ENCODE measurements around the gene XKR7. TPM values are rescaled to one million over a fixed set of nuclear protein-coding genes. Genes with fewer than 3 reads are reported as not detected.

Gene XKR7
- total RNA-seq, 4 donors from 2014 or later, result under 0.01 TPM; not detected in 3

GRCh38 chr20:31922181-31922580 is 45.8 kb upstream of the XKR7 start:
- Histone ChIP-seq H3K4me3 (no peak overlapping the region), H3K27ac (no peak overlapping the region), H3K4me1 (no peaks in the 10 kb centered on the region), H3K27me3 (peaks cover 9% of the 10 kb centered on the region), H3K9me3 (no peaks in the 10 kb centered on the region), H3K36me3 (no peaks in the 10 kb centered on the region)
- TF ChIP-seq EP300 (IDR thresholded peaks at IDR 0.05; ENCODE audit: low read depth) (no peak), POLR2A (IDR thresholded peaks at IDR 0.05) (no peak), CTCF (IDR thresholded peaks at IDR 0.05) (no peak), POLR2AphosphoS5 (IDR thresholded peaks at IDR 0.05) (no peak)
- 75 to 81% methylated on average over 4 of the region's 4 CpGs for WGBS, 2 donors (ENCODE audit: low coverage in 1 of 2)
- no peak for DNase-seq
- intact Hi-C loops (cut with DNase I; ENCODE audit: low total_unique reads), result no loop called here
- in situ Hi-C loops (cut with MboI; ENCODE audit: low pct_ligation_motif_present in 1 of 4, low pct_unique_long_range_greater_than_20kb in 1 of 4, low sequenced_read_pairs in 3 of 4), result no loop called here

- 87 to 91% methylated on average over 4 of the region's 4 CpGs for WGBS, 2 donors (ENCODE audit: low coverage in 1 of 2)
Measured at GRCh38 chr20:31922588-31922987, 45.4 kb upstream of the XKR7 start.

GRCh38 chr20:31923388-31924331 is 44.3 kb upstream of the XKR7 start:
- Histone ChIP-seq H3K4me3 (no peak overlapping the region), H3K36me3 (no peaks in the 10 kb centered on the region), H3K4me1 (no peaks in the 10 kb centered on the region), H3K27ac (no peak overlapping the region), H3K9me3 (no peaks in the 10 kb centered on the region), H3K27me3 (peaks cover 6% of the 10 kb centered on the region)
- intact Hi-C loops (cut with DNase I; ENCODE audit: low total_unique reads), result no loop called here
- in situ Hi-C loops (cut with MboI; ENCODE audit: low pct_ligation_motif_present in 1 of 4, low pct_unique_long_range_greater_than_20kb in 1 of 4, low sequenced_read_pairs in 3 of 4), result no loop called here
- no peak for DNase-seq
- TF ChIP-seq POLR2A (IDR thresholded peaks at IDR 0.05) (no peak), EP300 (IDR thresholded peaks at IDR 0.05; ENCODE audit: low read depth) (no peak), CTCF (IDR thresholded peaks at IDR 0.05) (no peak), POLR2AphosphoS5 (IDR thresholded peaks at IDR 0.05) (no peak)
- WGBS, 2 donors (ENCODE audit: low coverage in 1 of 2), result 48 to 67% methylated on average over 1 to 13 of the region's 13 CpGs

More at GRCh38 chr20:31922588-31922987, 45.4 kb upstream of the XKR7 start:
- intact Hi-C loops (cut with DNase I; ENCODE audit: low total_unique reads), result no loop called here
- Histone ChIP-seq H3K4me3 (no peak overlapping the region), H3K36me3 (no peaks in the 10 kb centered on the region), H3K27ac (no peak overlapping the region), H3K27me3 (peaks cover 10% of the 10 kb centered on the region), H3K4me1 (no peaks in the 10 kb centered on the region), H3K9me3 (no peaks in the 10 kb centered on the region)
- in situ Hi-C loops (cut with MboI; ENCODE audit: low pct_ligation_motif_present in 1 of 4, low pct_unique_long_range_greater_than_20kb in 1 of 4, low sequenced_read_pairs in 3 of 4), result no loop called here
- no peak for DNase-seq
- TF ChIP-seq POLR2AphosphoS5 (IDR thresholded peaks at IDR 0.05) (no peak), CTCF (IDR thresholded peaks at IDR 0.05) (no peak), EP300 (IDR thresholded peaks at IDR 0.05; ENCODE audit: low read depth) (no peak), POLR2A (IDR thresholded peaks at IDR 0.05) (no peak)

GRCh38 chr20:31924561-31924960 is 43.4 kb upstream of the XKR7 start:
- in situ Hi-C loops (cut with MboI; ENCODE audit: low pct_ligation_motif_present in 1 of 4, low pct_unique_long_range_greater_than_20kb in 1 of 4, low sequenced_read_pairs in 3 of 4) (no loop called here), intact Hi-C loops (cut with DNase I; ENCODE audit: low total_unique reads) (no loop called here)
- no peaks in the 10 kb centered on the region for H3K9me3 ChIP-seq
- 80 to 89% methylated on average over 4 to 8 of the region's 8 CpGs for WGBS, 2 donors (ENCODE audit: low coverage in 1 of 2)
- TF ChIP-seq POLR2AphosphoS5 (IDR thresholded peaks at IDR 0.05), result no peak
- TF ChIP-seq EP300 (IDR thresholded peaks at IDR 0.05; ENCODE audit: low read depth), result no peak
- TF ChIP-seq POLR2A (IDR thresholded peaks at IDR 0.05), result no peak
- TF ChIP-seq CTCF (IDR thresholded peaks at IDR 0.05), result no peak
- H3K27ac ChIP-seq, result no peak overlapping the region
- no peaks in the 10 kb centered on the region for H3K36me3 ChIP-seq
- peaks cover 11% of the 10 kb centered on the region for H3K27me3 ChIP-seq
- no peaks in the 10 kb centered on the region for H3K4me1 ChIP-seq
- no peak overlapping the region for H3K4me3 ChIP-seq
- DNase-seq, result no peak

Data from transverse colon (tissue), 4 donors.